RWPE2 (cell line): ENCODE results near the gene SLMAP.

Experiments
- ATAC-seq: fragments of 200-7000 bp; cut with Tn5 transposase; 3 replicates; pipeline ENCODE4 v1.9.1; 2021; ENCODE audit warnings: low read depth
- DNase-seq: peaks from one replicate; pipeline ENCODE4 v3.0.0-alpha.2; 2020; ENCODE audit warnings: low spot score
- H3K27ac ChIP-seq: fragments of 450-650 bp; 2 replicates; pipeline ENCODE4 v1.5.1; 2017; ENCODE audit warnings: mild to moderate bottlenecking; ENCODE audit not compliant: poor library complexity, severe bottlenecking
- H3K27me3 ChIP-seq: fragments of 250-450 bp; sonication (Bioruptor Pico); 2 replicates; pipeline ENCODE4 v1.5.1; 2021; ENCODE audit warnings: mild to moderate bottlenecking, moderate library complexity; ENCODE audit not compliant: insufficient read depth, poor library complexity, severe bottlenecking
- H3K36me3 ChIP-seq: fragments of 250-450 bp; sonication (Bioruptor Pico); 2 replicates; pipeline ENCODE4 v1.5.1; 2020; ENCODE audit warnings: low read depth, mild to moderate bottlenecking, moderate library complexity
- H3K4me1 ChIP-seq: fragments of 250-450 bp; sonication (Bioruptor Pico); 2 replicates; pipeline ENCODE4 v1.5.1; 2021; ENCODE audit warnings: mild to moderate bottlenecking, moderate library complexity; ENCODE audit not compliant: insufficient read depth, poor library complexity, severe bottlenecking
- H3K4me3 ChIP-seq: fragments of 250-450 bp; sonication (Bioruptor Pico); 2 replicates; pipeline ENCODE4 v1.5.1; 2021; ENCODE audit warnings: mild to moderate bottlenecking, moderate library complexity; ENCODE audit not compliant: severe bottlenecking
- H3K9me3 ChIP-seq: fragments of 250-450 bp; sonication (Bioruptor Pico); 2 replicates; pipeline ENCODE4 v1.5.1; 2021; ENCODE audit warnings: mild to moderate bottlenecking, moderate library complexity; ENCODE audit not compliant: severe bottlenecking
- CTCF ChIP-seq: fragments of 450-650 bp; IDR thresholded peaks from one replicate; pipeline ENCODE4 v1.5.1; 2017; ENCODE audit warnings: mild to moderate bottlenecking, moderate library complexity; ENCODE audit not compliant: poor library complexity, severe bottlenecking

Gene SLMAP

GRCh38 chr3:57820479-57820878 lies 64.4 kb downstream of the SLMAP start:
- no peak for TF ChIP-seq CTCF
- no peaks in the 10 kb centered on the region for H3K9me3 ChIP-seq
- H3K36me3 ChIP-seq: no peaks in the 10 kb centered on the region
- DNase-seq (no peak), ATAC-seq (no peak)
- H3K27me3 ChIP-seq: no peaks in the 10 kb centered on the region
- no peak overlapping the region for H3K4me3 ChIP-seq
- peaks cover 9% of the 10 kb centered on the region for H3K4me1 ChIP-seq
- no peak overlapping the region for H3K27ac ChIP-seq

DNA sequence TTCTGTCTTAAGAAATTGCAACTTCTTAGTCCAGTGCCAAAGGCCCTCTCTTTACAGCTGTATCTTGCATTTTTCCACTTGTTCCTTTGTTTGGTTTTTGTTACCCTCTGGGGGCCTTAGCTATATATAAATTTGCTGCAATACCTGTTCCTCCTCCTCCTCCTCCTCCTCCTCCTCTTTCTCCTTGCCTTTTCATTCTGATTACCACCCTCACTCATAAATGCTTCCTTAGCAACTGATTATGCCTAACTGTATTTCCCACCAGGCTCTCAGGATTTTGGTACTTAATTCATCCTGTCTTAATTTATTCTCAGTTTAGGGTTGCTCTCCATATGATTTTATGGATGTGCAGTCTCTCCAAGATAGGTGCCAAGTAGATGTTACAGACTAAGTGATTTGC lies 65.7 kb downstream of the SLMAP start:
- Histone ChIP-seq H3K27me3 (no peaks in the 10 kb centered on the region), H3K36me3 (no peaks in the 10 kb centered on the region), H3K4me1 (peaks cover 3% of the 10 kb centered on the region), H3K27ac (no peak overlapping the region), H3K4me3 (no peak overlapping the region), H3K9me3 (no peaks in the 10 kb centered on the region)
- TF ChIP-seq CTCF: no peak
- ATAC-seq: no peak
- no peak for DNase-seq

GRCh38 chr3:57822686-57823085 lies 66.6 kb downstream of the SLMAP start:
- Histone ChIP-seq H3K27me3 (no peaks in the 10 kb centered on the region), H3K4me3 (no peak overlapping the region), H3K9me3 (no peaks in the 10 kb centered on the region), H3K36me3 (no peaks in the 10 kb centered on the region), H3K4me1 (peaks cover 11% of the 10 kb centered on the region), H3K27ac (no peak overlapping the region)
- TF ChIP-seq CTCF: no peak
- ATAC-seq (no peak), DNase-seq (no peak)

- ATAC-seq: no peak
Measured at GRCh38 chr3:57825116-57825515, 69.0 kb downstream of the SLMAP start.

More at GRCh38 chr3:57825116-57825515, 69.0 kb downstream of the SLMAP start:
- Histone ChIP-seq H3K27me3 (no peaks in the 10 kb centered on the region), H3K27ac (no peak overlapping the region), H3K36me3 (no peaks in the 10 kb centered on the region; the same call in 1 of the 2 replicates), H3K9me3 (no peaks in the 10 kb centered on the region), H3K4me3 (no peak overlapping the region), H3K4me1 (peaks cover 11% of the 10 kb centered on the region)
- no peak for TF ChIP-seq CTCF
- DNase-seq: no peak
